Hematopoietic multipotent progenitor cell treated with erythropoietin and hydrocortisone succinate and interleukin-3 and kit ligand, for 15 days (in vitro differentiated cells): ENCODE data around the gene TBC1D21.

Experiments used
- DNase-seq: peaks from one replicate; pipeline ENCODE4 v3.0.0-alpha.2; 2015; ENCODE audit warnings: low spot score

The TBC1D21 gene, protein sequence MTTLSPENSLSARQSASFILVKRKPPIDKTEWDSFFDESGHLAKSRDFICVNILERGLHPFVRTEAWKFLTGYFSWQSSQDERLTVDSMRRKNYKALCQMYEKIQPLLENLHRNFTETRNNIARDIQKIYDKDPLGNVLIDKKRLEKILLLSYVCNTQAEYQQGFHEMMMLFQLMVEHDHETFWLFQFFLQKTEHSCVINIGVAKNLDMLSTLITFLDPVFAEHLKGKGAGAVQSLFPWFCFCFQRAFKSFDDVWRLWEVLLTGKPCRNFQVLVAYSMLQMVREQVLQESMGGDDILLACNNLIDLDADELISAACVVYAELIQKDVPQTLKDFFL

DNA sequence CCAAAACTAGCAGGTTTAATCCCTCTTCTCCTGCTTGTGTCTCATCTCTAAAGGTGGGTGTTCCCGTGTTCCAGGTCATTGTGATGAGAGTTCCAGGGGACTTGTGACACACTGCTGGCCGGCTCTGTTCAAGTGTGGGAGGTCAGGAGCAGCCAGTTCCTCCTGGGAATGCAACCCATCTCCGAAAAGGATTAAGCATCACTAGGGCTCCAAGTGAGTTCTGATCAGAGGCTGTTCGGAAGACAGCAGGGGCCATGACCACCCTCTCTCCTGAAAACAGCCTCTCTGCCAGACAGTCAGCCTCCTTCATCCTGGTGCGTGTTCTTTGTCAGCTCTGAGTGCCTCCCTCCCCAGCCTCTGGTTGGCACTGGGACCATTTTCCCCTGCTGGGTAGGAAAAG lies at the start of gene TBC1D21:
Gene TBC1D21, plus strand, starts transcription at position 109 of the 400 bp plus-strand sequence. Its CDS starts 146 bp downstream, at position 255.
- DNase-seq = no peak

DNA sequence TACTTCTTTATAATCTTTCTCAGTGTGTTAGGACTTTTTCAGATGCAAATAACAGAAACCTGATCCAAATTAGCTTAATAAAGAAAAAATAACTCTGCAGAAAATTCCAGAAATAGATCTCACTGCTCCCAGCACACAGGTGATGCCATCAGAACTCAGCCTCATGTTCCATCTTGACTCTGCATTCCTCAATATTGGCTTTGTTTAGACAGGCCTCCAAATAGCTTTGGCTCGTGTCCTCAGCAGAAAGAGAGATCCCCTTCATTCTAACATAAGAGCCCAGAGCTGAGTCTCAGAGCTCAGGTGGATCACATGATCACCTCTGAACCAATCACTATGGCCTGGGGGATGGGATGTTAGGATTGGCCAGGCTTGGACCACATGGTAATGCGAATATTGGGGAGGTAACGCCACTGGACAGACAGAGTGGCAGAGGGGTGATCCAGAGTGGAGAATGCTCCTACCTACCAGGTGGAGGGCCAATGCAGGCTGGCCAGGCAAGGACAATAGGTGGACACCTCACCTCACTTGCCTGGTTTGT lies 46.6 kb upstream of the TBC1D21 start:
- DNase-seq = no peak

- DNase-seq = no peak
Measured at GRCh38 chr15:73829523-73829922, 43.8 kb upstream of the TBC1D21 start.

DNA sequence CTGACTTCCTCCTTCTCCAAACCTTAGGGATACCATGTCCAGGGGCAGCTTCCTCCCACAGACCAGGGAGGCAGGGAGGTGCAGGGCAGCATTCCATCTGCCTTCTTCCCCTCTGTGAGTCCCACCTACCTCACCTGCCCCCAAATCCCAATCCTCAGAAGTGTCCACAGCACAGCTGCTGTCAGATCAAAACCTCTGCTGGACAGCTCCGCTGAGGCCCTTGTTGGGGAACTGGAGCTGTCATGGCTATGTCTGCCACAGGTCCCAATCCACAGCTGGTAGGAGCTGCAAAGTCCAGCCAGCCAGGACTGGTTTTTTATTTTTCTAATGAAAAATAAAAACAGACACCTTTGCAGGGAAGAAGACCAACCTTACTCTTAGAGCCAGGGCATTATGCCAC lies 40.7 kb upstream of the TBC1D21 start:
- DNase-seq = no peak

GRCh38 chr15:73836845-73837244 lies 36.5 kb upstream of the TBC1D21 start:
- no peak for DNase-seq

DNA sequence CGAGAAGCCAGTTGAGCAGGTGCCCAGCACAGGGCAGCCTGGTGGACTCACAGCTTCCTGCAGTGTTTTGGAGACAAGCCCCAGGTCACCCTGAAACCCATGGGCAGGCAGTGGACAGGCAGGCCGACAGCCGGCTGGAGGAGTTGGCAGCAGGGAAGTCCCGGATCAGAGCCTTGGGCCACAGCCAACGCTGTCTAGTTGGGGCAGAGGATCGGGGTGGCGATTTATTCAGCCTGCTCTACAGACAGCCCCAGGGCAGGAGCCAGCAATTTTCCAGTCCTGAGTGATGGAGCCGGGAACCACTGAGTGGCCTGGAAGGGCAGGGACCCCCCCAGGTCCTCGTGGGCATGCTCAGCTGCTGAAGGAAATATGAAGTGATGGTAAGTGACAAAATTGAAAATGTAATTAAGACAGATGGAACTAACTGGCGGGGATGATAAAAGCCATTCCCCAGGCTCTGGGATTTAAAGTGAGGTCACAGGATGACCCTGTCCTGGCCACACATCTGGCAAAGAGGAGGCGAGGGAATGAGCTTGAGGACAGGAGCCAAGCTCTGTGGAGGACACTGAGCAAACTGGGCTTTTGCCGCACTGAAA lies 34.4 kb upstream of the TBC1D21 start:
- DNase-seq = no peak

GRCh38 chr15:73839699-73840377 lies 33.5 kb upstream of the TBC1D21 start:
- DNase-seq = no peak

DNA sequence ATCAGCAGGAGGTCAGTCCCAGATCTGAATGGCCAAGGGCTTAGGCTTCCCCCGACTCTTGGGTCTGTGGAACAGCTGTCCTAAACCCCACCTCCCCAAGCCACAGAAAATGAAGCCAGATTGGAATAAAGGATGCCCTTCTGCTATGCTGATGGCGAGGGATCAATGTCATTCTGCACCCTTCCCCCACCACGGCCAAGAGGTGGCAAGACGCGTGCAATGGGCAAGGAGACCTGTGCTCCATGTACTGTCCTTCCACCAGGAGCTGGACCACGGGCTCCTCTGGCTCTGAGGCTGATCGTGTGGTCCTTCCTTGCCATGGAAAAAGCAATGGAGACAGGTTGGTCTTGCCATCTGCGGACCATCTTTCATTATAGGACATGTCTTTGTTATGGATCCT lies 32.6 kb upstream of the TBC1D21 start:
- DNase-seq = no peak

- no peak for DNase-seq
Measured at GRCh38 chr15:73841756-73842725, 31.3 kb upstream of the TBC1D21 start.

DNA sequence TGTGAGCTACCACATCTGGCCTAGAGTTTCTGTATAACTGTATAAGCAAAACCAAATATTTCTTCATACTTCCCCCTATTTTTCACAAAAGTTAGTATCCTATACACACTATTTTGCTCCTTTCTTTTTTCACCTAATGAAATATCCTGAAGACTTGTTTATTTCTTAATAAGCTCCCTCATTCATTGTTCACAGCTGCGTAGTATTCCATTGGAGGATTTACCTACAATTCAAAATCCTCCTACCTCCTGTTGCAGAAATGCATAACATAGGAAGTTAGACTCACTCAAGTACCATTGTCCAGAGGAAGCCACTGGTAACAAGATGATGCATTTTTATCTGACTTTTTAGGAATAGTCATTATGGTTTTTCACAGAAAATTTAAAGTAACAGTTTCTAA lies 29.6 kb upstream of the TBC1D21 start:
- DNase-seq = no peak

DNA sequence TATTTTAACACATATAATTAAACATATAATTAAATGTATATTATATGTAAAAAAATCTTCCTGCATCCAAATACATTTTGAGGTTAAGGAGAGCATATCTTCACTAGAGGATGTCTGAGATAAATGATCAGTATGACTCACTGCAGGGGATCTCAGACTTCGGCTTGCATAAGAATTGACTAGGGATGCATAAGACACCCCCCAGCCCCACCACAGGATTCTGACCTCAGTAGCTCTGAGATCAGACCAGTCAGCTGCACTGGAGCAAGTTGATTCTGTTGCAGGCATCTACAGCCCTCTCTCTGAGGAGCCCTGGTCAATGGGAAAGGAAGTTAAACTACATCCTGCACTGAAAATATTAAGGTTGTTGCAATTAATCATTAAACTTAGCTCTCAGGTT lies 29.0 kb upstream of the TBC1D21 start:
- DNase-seq = no peak

- no peak for DNase-seq
Measured at GRCh38 chr15:73845507-73845906, 27.9 kb upstream of the TBC1D21 start.

GRCh38 chr15:73845907-73846306 lies 27.5 kb upstream of the TBC1D21 start:
- no peak for DNase-seq

DNA sequence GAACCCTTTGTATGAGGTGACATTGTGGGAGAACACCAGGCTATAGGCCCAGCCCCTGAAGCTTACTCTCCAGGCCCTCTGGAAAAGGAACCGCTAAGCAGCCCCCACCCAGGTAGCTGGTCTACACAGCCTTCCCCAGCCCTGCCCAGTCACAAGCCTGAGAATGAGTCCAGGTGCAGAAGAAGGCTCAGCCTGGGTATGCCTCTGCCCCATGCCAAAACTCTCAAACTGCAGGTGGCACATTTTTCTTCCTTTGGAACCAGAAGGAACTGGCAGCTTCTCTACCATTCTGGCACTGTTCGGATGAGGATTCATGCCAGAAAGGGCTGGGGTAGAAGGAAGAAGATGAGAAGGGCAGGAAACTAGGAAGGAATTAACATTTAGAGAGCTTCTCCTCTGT lies 23.7 kb upstream of the TBC1D21 start:
- no peak for DNase-seq

DNA sequence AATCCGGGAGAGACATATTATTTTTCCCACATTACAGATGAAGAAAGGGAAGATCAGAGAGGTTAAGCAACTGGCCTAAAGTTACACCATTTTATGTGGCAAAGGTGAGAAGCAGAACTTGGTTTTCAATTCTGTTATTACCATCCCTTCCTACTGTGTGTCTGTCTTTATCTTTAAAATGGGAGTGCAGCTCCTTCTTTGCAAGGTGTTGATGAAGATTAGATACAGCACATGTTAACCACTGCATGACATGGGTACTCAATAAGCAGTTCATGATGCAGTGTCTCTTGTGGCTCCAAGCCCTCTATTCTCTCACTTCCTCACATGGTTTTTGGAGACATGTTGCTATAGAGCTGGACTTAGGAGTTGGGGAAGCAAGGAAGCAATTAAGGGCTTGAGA lies 23.1 kb upstream of the TBC1D21 start:
- no peak for DNase-seq

GRCh38 chr15:73851689-73852088 lies 21.7 kb upstream of the TBC1D21 start:
- DNase-seq = peak; percentile 5

GRCh38 chr15:73852507-73852906 lies 20.9 kb upstream of the TBC1D21 start:
- no peak for DNase-seq

GRCh38 chr15:73854265-73854664 lies 19.1 kb upstream of the TBC1D21 start:
- no peak for DNase-seq

DNA sequence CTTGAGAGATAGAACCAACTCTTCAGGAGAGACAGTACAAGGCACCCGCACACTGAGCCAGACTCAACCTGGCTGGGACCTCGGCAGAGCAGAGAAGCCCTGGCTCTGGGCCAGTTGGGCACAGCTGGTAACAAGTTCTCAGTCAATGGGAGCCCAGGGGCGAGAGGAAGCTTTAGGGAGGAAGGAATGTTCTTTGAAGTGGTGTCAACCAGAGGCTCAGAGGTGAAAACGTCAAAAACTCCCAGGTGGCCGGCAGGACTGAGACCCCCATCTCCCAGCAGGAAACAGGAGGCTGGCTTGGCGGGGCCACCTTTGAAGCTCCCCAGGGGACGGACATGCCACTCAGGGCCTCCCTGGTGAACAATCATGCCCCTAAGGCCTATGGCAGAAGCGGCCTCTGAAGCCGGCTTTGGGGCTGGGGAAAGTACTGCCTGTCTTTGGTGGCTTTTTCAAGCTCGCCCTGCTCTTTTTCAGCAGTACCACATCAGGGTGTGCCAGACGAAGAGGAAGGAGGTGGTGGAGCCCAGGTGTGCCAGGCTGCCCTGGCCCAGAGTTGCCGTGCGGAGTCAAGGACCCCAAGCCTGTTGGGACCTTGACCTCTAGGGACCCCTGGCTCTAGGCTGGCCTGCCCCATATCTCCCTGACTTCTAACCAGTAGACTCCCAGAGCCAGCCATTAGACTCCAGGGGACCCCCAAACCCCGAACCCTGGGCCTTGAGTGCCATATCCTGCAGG lies 16.7 kb upstream of the TBC1D21 start:
- DNase-seq = no peak

- no peak for DNase-seq
Measured at GRCh38 chr15:73857193-73857920, 16.0 kb upstream of the TBC1D21 start.
